AG04449 (cell line): Measurements from ENCODE around the gene APMAP.

Source experiments
- CTCF ChIA-PET: fragments of 350-600 bp; formaldehyde crosslinking; extraction: SDS; loops from one replicate; lab custom pipeline; 2021; ENCODE audit warnings: antibody characterized with exemption; lab: Yijun Ruan, JAX
- POLR2A ChIA-PET: fragments of 400-600, 350-600 bp; formaldehyde crosslinking; extraction: SDS; loops from one replicate; lab custom pipeline; 2020; ENCODE audit warnings: antibody characterized with exemption, inconsistent platforms; lab: Yijun Ruan, JAX
- DNase-seq: peaks from one replicate; pipeline ENCODE4 v3.0.0-alpha.2; 2010; ENCODE audit warnings: low read depth, low spot score
- H3K4me3 ChIP-seq: 2 replicates; pipeline ENCODE4 v1.5.1; 2011; ENCODE audit warnings: low read depth, mild to moderate bottlenecking, control low read depth, low read length
- TF ChIP-seq, protein P1 (sequence below): IDR thresholded peaks from one replicate; pipeline ENCODE4 v1.5.1; 2011; ENCODE audit warnings: mild to moderate bottlenecking, moderate library complexity, low read length, control low read depth, inconsistent platforms; ENCODE audit not compliant: insufficient read depth; ENCODE audit errors: missing control alignments

The APMAP gene

DNA sequence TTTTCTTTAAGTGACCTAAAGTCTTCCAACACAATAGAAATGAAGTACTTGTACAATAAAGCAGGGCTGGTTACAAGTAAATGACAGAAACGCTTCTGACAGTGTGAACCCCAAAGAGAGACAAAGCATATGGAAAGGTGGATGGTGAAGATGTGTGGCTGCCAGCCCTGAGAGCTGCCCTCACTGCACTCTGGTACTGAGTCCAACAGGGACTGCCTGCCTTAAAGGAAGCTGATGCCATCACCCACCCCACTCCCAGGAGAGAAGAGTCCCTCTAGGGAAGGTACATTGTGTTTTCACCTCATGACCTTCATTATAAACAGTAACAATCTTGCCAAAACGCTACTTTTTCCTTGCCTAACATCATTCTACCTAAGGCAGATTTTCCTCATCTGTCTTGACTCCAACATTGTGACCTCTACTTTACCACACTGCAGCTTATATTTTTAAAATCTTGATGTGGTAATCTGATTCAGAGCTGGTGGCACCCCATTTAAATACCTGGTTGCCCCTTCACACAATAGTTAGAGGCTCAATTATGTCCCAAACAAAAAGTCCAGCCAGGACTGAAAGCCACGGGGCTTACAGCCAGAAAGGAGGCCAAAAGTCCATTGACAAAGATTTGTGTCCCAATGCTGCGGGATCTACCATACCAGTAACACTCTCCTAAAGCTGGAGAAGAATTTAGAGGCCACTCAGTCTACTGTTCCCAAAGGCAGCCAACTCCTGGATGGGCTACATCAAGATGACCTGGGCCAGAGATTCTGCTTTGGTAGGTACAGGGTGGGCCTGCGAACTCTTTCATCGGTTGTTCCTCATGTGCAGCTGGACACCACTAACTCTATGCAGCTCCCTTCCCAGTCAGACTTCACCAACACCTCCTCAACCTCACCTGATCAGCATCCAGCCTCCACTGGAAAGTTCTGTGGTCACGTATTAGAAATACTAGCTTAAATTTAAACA lies 4.4 kb downstream of the APMAP start:
- H3K4me3 ChIP-seq, result no peak overlapping the region
- CTCF ChIA-PET, result no interaction called here
- TF ChIP-seq, protein P1, sequence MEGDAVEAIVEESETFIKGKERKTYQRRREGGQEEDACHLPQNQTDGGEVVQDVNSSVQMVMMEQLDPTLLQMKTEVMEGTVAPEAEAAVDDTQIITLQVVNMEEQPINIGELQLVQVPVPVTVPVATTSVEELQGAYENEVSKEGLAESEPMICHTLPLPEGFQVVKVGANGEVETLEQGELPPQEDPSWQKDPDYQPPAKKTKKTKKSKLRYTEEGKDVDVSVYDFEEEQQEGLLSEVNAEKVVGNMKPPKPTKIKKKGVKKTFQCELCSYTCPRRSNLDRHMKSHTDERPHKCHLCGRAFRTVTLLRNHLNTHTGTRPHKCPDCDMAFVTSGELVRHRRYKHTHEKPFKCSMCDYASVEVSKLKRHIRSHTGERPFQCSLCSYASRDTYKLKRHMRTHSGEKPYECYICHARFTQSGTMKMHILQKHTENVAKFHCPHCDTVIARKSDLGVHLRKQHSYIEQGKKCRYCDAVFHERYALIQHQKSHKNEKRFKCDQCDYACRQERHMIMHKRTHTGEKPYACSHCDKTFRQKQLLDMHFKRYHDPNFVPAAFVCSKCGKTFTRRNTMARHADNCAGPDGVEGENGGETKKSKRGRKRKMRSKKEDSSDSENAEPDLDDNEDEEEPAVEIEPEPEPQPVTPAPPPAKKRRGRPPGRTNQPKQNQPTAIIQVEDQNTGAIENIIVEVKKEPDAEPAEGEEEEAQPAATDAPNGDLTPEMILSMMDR, result no peak
- no peak for DNase-seq
- POLR2A ChIA-PET, result no interaction called here

DNA sequence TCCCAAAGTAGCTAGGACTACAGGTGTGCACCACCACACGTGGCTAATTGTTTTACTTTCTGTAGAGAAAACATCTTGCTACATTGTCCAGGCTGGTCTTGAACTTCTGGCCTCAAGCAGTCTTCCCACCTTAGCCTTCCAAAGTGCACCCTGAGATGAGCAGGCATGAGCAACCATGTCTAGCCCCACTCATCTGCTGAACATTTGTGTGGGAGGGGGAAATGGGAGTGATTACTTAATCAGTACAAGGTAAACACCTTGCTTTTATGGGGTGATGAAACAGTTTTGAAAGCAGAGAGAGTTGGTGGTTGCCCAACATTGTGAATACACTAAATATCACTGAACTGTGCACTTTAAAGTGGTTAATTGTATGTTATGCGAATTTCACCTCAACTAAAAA lies 5.3 kb downstream of the APMAP start:
- no peak for DNase-seq
- no peak overlapping the region for H3K4me3 ChIP-seq
- TF ChIP-seq, protein P1, result no peak
- ChIA-PET CTCF (no interaction called here), POLR2A (no interaction called here)

DNA sequence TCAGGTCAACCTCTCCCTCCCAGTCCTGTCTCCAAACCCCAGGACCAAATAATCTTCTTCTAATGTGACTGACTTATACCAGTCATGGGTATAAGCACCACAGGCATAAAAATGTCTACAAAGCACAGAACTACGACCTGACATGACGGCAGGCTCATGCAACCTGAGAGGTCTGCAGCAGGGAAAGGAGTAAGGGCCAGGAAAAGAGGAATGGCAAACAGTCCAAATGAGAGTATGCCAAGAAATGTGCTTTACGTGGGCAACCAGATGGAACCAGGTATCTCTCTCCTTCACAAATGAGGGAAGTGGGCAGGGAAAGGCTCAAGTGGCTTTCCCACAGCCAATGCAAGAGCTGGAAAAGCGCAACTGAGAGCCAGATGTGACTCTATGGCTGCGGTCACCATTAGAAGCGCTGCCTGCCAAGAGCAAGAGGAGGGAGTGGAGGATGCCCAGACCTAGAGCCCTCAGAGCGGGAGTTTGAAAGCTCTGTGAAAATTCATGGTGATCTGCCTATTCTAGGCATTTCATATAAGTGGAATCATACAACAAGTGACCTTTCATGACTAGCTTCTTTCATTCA lies 6.0 kb downstream of the APMAP start:
- ChIA-PET CTCF (interaction anchor here (0.7 to 0.9 kb wide), 2 partner anchors 38 to 78 kb away, joined by 3 read pairs; no protein-coding TSS in a partner anchor), POLR2A (no interaction called here)
- no peak overlapping the region for H3K4me3 ChIP-seq
- TF ChIP-seq, protein P1, result no peak
- no peak for DNase-seq

DNA sequence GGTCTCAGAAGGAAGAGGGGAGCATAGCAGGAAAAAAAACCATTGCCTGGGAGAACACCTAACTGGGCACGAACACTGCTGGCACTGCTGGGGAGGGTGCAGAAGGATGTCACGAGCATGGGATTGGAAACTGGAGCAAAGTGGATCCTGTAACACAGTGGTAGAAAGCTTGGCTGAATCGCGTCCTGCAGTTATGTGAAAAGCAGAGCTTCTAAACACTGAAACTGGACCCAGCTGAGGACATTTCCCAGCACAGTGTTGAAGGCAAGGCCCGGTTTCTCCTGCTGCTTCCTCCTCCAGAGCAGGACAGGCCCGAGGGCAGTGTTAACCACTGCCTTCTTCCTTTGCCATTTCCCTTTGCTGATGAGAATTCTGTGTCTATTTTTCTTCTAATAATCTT lies 6.7 kb downstream of the APMAP start:
- ChIA-PET CTCF (interaction anchor here (0.9 kb wide), 1 partner anchor 39 kb away, joined by 3 read pairs; no protein-coding TSS in a partner anchor), POLR2A (no interaction called here)
- H3K4me3 ChIP-seq, result no peak overlapping the region
- TF ChIP-seq, protein P1, result no peak
- no peak for DNase-seq

DNA sequence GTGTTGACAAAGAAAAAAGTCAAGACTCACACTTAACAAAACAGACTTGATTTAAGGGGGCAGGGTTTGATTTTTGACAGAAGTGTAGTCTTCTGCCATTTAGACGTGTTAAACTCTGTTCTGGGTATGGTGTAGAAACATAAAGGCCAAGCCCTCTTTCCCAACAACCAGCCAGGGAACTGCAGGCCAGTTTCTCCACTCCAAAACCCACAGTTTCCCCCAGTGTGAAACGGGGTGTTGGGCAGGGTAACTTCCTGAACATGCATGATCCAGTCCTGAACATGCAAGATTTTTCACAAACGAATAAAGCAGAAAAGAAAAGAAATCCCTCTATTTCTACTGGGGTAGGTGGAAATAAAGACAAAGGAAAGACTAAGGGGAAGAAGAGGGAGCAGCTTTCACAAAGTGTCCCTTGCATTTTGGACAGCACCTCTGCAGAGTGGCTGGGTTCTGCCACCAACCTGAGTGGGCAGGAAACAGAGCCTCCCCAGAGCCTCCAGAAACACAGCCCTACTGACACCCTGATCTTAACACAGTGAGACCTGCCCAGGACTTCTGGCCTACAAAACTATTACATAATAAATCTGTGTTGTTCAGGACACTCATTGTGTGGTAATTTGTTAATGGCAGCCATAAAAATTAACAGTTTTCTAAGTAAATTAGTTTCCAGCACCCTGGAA lies 7.5 kb downstream of the APMAP start:
- TF ChIP-seq, protein P1, result no peak
- no peak overlapping the region for H3K4me3 ChIP-seq
- ChIA-PET POLR2A (no interaction called here), CTCF (interaction anchor here (2.2 kb wide), 1 partner anchor 9 kb away, joined by 11 read pairs; no protein-coding TSS in a partner anchor)
- DNase-seq, result no peak
